Caco-2 (cell line): Measurements from ENCODE around the gene WWOX. TPM values are rescaled to one million over a fixed set of nuclear protein-coding genes. Genes with fewer than 3 reads are reported as not detected.

Source experiments
- BruUV-seq: library from RNA; stranded (reverse); fragments of 400-500 nt; replicated peaks from 2 replicates; lab custom pipeline; 2021; lab: Mats Ljungman, UMichigan
- CTCF ChIA-PET: fragments of 300-600 bp; sonication (Branson Sonifier 250); formaldehyde crosslinking; loops from one replicate; lab custom pipeline; 2022; ENCODE audit warnings: antibody characterized with exemption; lab: Charles Lee
- POLR2A ChIA-PET: fragments of 300-600 bp; sonication (Branson Sonifier 250); formaldehyde crosslinking; loops from one replicate; lab custom pipeline; 2022; ENCODE audit warnings: antibody characterized with exemption; lab: Charles Lee
- DNase-seq, 2 experiments: peaks; one replicate each; pipeline versions ENCODE4 v3.0.0 to v3.0.0-alpha.2; 2020 to 2022
- H3K27me3 ChIP-seq: replicated peaks from 2 replicates; pipeline ENCODE4 v1.6.0; 2011; ENCODE audit warnings: low read length; ENCODE audit not compliant: control insufficient read depth, insufficient read depth
- H3K36me3 ChIP-seq: 2 replicates; pipeline ENCODE4 v1.5.1; 2011; ENCODE audit warnings: low read length; ENCODE audit not compliant: control insufficient read depth, insufficient read depth
- H3K4me1 ChIP-seq: fragments of 250-450 bp; sonication (Bioruptor Pico); 2 replicates; pipeline ENCODE4 v1.5.1; 2020; ENCODE audit warnings: mild to moderate bottlenecking
- H3K4me3 ChIP-seq: 2 replicates; pipeline ENCODE4 v1.5.1; 2011; ENCODE audit warnings: low read depth, mild to moderate bottlenecking, control low read depth, low read length
- H3K9me3 ChIP-seq: fragments of 250-450 bp; sonication (Bioruptor Pico); 2 replicates; pipeline ENCODE4 v1.5.1; 2020; ENCODE audit warnings: mild to moderate bottlenecking, moderate library complexity
- H3K27ac Mint-ChIP-seq: one replicate; pipeline ENCODE4 v1.8.0; 2022; ENCODE audit warnings: mixed read lengths; ENCODE audit not compliant: unreplicated experiment
- H3K27me3 Mint-ChIP-seq: one replicate; pipeline ENCODE4 v1.8.0; 2022; ENCODE audit warnings: mixed read lengths; ENCODE audit not compliant: insufficient read depth, unreplicated experiment
- H3K36me3 Mint-ChIP-seq: one replicate; pipeline ENCODE4 v1.8.0; 2022; ENCODE audit warnings: mild to moderate bottlenecking, mixed read lengths; ENCODE audit not compliant: insufficient read depth, unreplicated experiment
- H3K4me1 Mint-ChIP-seq: one replicate; pipeline ENCODE4 v1.8.0; 2022; ENCODE audit warnings: low read depth, mixed read lengths; ENCODE audit not compliant: unreplicated experiment
- H3K4me3 Mint-ChIP-seq: one replicate; pipeline ENCODE4 v1.8.0; 2022; ENCODE audit warnings: mild to moderate bottlenecking, moderate library complexity, mixed read lengths; ENCODE audit not compliant: unreplicated experiment
- H3K9me3 Mint-ChIP-seq: one replicate; pipeline ENCODE4 v1.8.0; 2022; ENCODE audit warnings: mixed read lengths; ENCODE audit not compliant: unreplicated experiment
- intact Hi-C: fragments of 100-400 bp; cut with micrococcal nuclease; formaldehyde crosslinking; loops from one replicate; pipeline ENCODE4 v1.10.0; 2022; ENCODE audit not compliant: unreplicated experiment
- total RNA-seq: library from RNA; stranded (reverse); gene quantifications from 2 replicates; pipeline ENCODE4 v1.2.3, GENCODE V29; 2022
- TF ChIP-seq, protein P1 (sequence below), 2 experiments: fragments of 200-600 bp in 1 of 2; IDR thresholded peaks; 1 replicate in 1 of 2; 2 replicates in 1 of 2; pipeline versions ENCODE4 v1.5.1 to v1.8.0; 2011 to 2022; ENCODE audit warnings: antibody characterized with exemption in 1 of 2, control low read depth in 1 of 2, inconsistent platforms in 1 of 2, low read depth in 1 of 2, low read length in 1 of 2, mild to moderate bottlenecking in 1 of 2, moderate library complexity in 1 of 2; ENCODE audit not compliant: insufficient read depth in 1 of 2, severe bottlenecking in 1 of 2, unreplicated experiment in 1 of 2

WWOX gene
- total RNA-seq, 1 experiment from 2014 or later: 45.0 TPM

GRCh38 chr16:78773291-78773702 lies 673.8 kb downstream of the WWOX start:
- no TSS peak for BruUV-seq
- H3K27ac Mint-ChIP-seq: no peak overlapping the region
- H3K9me3 Mint-ChIP-seq: peaks cover 9% of the 10 kb centered on the region
- Histone ChIP-seq H3K27me3 (no peaks in the 10 kb centered on the region), H3K4me3 (no peak overlapping the region), H3K4me1 (no peaks in the 10 kb centered on the region), H3K36me3 (no peaks in the 10 kb centered on the region), H3K9me3 (no peaks in the 10 kb centered on the region)
- ChIA-PET POLR2A (interaction anchor here (0.6 kb wide), 1 partner anchor 34 kb away, joined by 3 read pairs; no protein-coding TSS in a partner anchor), CTCF (no interaction called here)
- no peaks in the 10 kb centered on the region for H3K36me3 Mint-ChIP-seq
- no peak overlapping the region for H3K4me3 Mint-ChIP-seq
- intact Hi-C loops: loop anchor here (5.0 to 10.0 kb wide), 2 partner anchors 531 to 648 kb away; no protein-coding TSS in a partner anchor
- H3K27me3 Mint-ChIP-seq: no peaks in the 10 kb centered on the region
- DNase-seq: no peak
- TF ChIP-seq, protein P1, sequence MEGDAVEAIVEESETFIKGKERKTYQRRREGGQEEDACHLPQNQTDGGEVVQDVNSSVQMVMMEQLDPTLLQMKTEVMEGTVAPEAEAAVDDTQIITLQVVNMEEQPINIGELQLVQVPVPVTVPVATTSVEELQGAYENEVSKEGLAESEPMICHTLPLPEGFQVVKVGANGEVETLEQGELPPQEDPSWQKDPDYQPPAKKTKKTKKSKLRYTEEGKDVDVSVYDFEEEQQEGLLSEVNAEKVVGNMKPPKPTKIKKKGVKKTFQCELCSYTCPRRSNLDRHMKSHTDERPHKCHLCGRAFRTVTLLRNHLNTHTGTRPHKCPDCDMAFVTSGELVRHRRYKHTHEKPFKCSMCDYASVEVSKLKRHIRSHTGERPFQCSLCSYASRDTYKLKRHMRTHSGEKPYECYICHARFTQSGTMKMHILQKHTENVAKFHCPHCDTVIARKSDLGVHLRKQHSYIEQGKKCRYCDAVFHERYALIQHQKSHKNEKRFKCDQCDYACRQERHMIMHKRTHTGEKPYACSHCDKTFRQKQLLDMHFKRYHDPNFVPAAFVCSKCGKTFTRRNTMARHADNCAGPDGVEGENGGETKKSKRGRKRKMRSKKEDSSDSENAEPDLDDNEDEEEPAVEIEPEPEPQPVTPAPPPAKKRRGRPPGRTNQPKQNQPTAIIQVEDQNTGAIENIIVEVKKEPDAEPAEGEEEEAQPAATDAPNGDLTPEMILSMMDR (IDR thresholded peaks at IDR 0.05; ENCODE audit: insufficient read depth in 1 of 2, low read depth in 1 of 2, low read length in 1 of 2, severe bottlenecking in 1 of 2, unreplicated experiment in 1 of 2): no peak
- H3K4me1 Mint-ChIP-seq: no peaks in the 10 kb centered on the region

GRCh38 chr16:78773706-78774105 lies 674.3 kb downstream of the WWOX start:
- Mint-ChIP-seq H3K4me3 (no peak overlapping the region), H3K9me3 (peaks cover 9% of the 10 kb centered on the region), H3K27me3 (no peaks in the 10 kb centered on the region), H3K4me1 (no peaks in the 10 kb centered on the region), H3K36me3 (no peaks in the 10 kb centered on the region), H3K27ac (no peak overlapping the region)
- Histone ChIP-seq H3K36me3 (no peaks in the 10 kb centered on the region), H3K9me3 (no peaks in the 10 kb centered on the region), H3K4me3 (no peak overlapping the region), H3K27me3 (no peaks in the 10 kb centered on the region), H3K4me1 (no peaks in the 10 kb centered on the region)
- no peak for DNase-seq
- intact Hi-C loops: loop anchor here (5.0 to 10.0 kb wide), 2 partner anchors 531 to 649 kb away; no protein-coding TSS in a partner anchor
- ChIA-PET POLR2A (interaction anchor here (0.6 kb wide), 1 partner anchor 33 kb away, joined by 3 read pairs; no protein-coding TSS in a partner anchor), CTCF (no interaction called here)
- TF ChIP-seq, protein P1 (IDR thresholded peaks at IDR 0.05; ENCODE audit: insufficient read depth in 1 of 2, low read depth in 1 of 2, low read length in 1 of 2, severe bottlenecking in 1 of 2, unreplicated experiment in 1 of 2): no peak
- BruUV-seq: no TSS peak

DNA sequence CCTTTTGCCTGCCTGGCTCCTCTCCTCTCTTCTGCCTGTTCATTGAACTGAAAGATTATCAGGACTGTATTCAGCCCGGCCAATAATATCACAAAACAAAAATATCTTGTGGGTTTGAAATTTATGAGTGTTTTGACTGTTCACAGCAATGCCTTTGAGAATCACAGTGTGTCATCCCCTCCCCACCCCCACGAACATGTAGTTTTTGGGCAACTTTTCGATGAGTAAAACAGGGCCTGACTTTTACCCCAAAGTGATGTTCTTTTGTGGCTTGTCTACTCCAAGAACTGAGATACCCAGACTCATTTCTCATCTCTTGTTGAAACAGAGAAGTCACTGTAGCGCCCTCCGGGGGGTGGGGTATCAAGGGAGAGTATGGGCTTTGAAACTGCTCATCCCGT lies 675.7 kb downstream of the WWOX start:
- Histone ChIP-seq H3K36me3 (no peaks in the 10 kb centered on the region), H3K27me3 (no peaks in the 10 kb centered on the region), H3K9me3 (no peaks in the 10 kb centered on the region), H3K4me3 (no peak overlapping the region), H3K4me1 (no peaks in the 10 kb centered on the region)
- no peaks in the 10 kb centered on the region for H3K4me1 Mint-ChIP-seq
- BruUV-seq: no TSS peak
- no peak for DNase-seq
- H3K36me3 Mint-ChIP-seq: no peaks in the 10 kb centered on the region
- intact Hi-C loops: loop anchor here (10.0 kb wide), 1 partner anchor 650 kb away; no protein-coding TSS in a partner anchor
- TF ChIP-seq, protein P1 (IDR thresholded peaks at IDR 0.05; ENCODE audit: insufficient read depth in 1 of 2, low read depth in 1 of 2, low read length in 1 of 2, severe bottlenecking in 1 of 2, unreplicated experiment in 1 of 2): no peak
- POLR2A ChIA-PET: no interaction called here
- peaks cover 9% of the 10 kb centered on the region for H3K9me3 Mint-ChIP-seq
- CTCF ChIA-PET: no interaction called here
- H3K27ac Mint-ChIP-seq: no peak overlapping the region
- H3K27me3 Mint-ChIP-seq: no peaks in the 10 kb centered on the region
- no peak overlapping the region for H3K4me3 Mint-ChIP-seq
